ENCODE results near the gene SLC51A. TPM values are rescaled to one million over a fixed set of nuclear protein-coding genes. Genes with fewer than 3 reads are reported as not detected.

The SLC51A gene
- total and polyA plus RNA-seq, 2 of the 8 experiments (the other 6 are each of a cell fraction or from before 2014, with no cell fraction given), result 6.3 to 9.8 TPM

- Histone ChIP-seq H2AK5ac (ENCODE audit: low read depth, low read length) (no peak overlapping the region), H2BK120ac (replicated peaks; ENCODE audit: low read depth, low read length) (no peak overlapping the region), H3K79me2 (ENCODE audit: control insufficient read depth in 1 of 2, insufficient read depth in 2 of 2, low read length in 2 of 2) (no peaks in the 10 kb centered on the region), H2BK12ac (ENCODE audit: low read depth, low read length) (peak overlapping the region; percentile 4; the same call in 1 of the 2 replicates), H3K9me3 (ENCODE audit: insufficient read depth in 2 of 2, low read depth in 1 of 2, low read length in 1 of 2) (no peaks in the 10 kb centered on the region), H3K79me1 (ENCODE audit: low read depth, low read length) (no peaks in the 10 kb centered on the region), H2BK15ac (ENCODE audit: low read length) (peak overlapping the region; percentile 96; the same call in 1 of the 2 replicates), H3K23ac (ENCODE audit: insufficient read length) (no peak overlapping the region), H3K4me1 (replicated peaks in 1 of 4; ENCODE audit: control insufficient read depth in 3 of 4, insufficient read depth in 4 of 4, low read length in 3 of 4) (peaks cover 0 to 11% (median 5%) of the 10 kb centered on the region in 4 experiments; a peak in 5 of 7 replicates), H3K18ac (ENCODE audit: extremely low read depth, low read length) (no peak overlapping the region), H4K20me1 (replicated peaks in 1 of 2; ENCODE audit: control insufficient read depth in 1 of 2, insufficient read depth in 2 of 2, low read length in 2 of 2) (no peaks in the 10 kb centered on the region), H4K5ac (ENCODE audit: insufficient read length, low read depth, low read length) (no peak overlapping the region), H3K27ac (ENCODE audit: low read depth, low read length) (no peak overlapping the region), H2BK5ac (ENCODE audit: low read depth, low read length) (no peak overlapping the region), H2AFZ (ENCODE audit: low read length) (0 out of 2 replicates have a peak overlapping the region, but pooled peaks have one; percentile 43), H3K4me2 (ENCODE audit: insufficient read depth in 1 of 2, low read depth in 2 of 2, low read length in 2 of 2) (peak overlapping the region; percentile 64 to 69), H4K91ac (replicated peaks; ENCODE audit: insufficient read length, low read length) (no peak overlapping the region), H3K56ac (replicated peaks; ENCODE audit: insufficient read length, low read depth, low read length) (no peak overlapping the region), H3K4me3 (ENCODE audit: extremely low read depth in 1 of 4, insufficient read depth in 2 of 4, low read depth in 3 of 4, low read length in 4 of 4) (peak overlapping the region; percentile 23 to 79 (median 47); a peak in 7 of 8 replicates), H4K8ac (ENCODE audit: extremely low read depth, insufficient read depth, low read length) (0 out of 2 replicates have a peak overlapping the region, but pooled peaks have one; percentile 35), H3K4ac (replicated peaks; ENCODE audit: insufficient read length, low read depth, low read length) (no peak overlapping the region), H3K27me3 (replicated peaks in 1 of 4; ENCODE audit: control insufficient read depth in 3 of 4, extremely low read depth in 1 of 4, insufficient read depth in 3 of 4, low read length in 3 of 4) (peaks cover 0 to 11% (median 8%) of the 10 kb centered on the region in 4 experiments; a peak in 5 of 7 replicates), H2BK20ac (ENCODE audit: low read length) (no peak overlapping the region), H3K23me2 (ENCODE audit: low read depth, low read length) (no peaks in the 10 kb centered on the region), H3K36me3 (ENCODE audit: control insufficient read depth in 2 of 4, insufficient read depth in 4 of 4, low read length in 3 of 4) (no peaks in the 10 kb centered on the region), H3K14ac (ENCODE audit: insufficient read length) (no peak overlapping the region), H3K9ac (replicated peaks in 1 of 4; ENCODE audit: extremely low read depth in 1 of 4, low read depth in 3 of 4, low read length in 3 of 4) (no peak overlapping the region)
- 30% methylated on average over 22 of the region's 49 CpGs; no CpG with 5 or more reads in 1 of the 2 experiments for WGBS, 2 experiments (ENCODE audit: extremely low coverage in 1 of 2, insufficient coverage in 1 of 2, insufficient read length in 1 of 2, insufficient replicate concordance in 2 of 2, low coverage in 1 of 2, low lambda C conversion rate in 2 of 2, missing lambda C conversion rate in 1 of 2)
- peak; percentile 63 to 85 for DNase-seq (ENCODE audit: low read depth in 1 of 2, low spot score in 2 of 2)
- FAIRE-seq, result no peak
- ChIA-PET POLR2A (ENCODE audit: partially characterized antibody) (no interaction called here), CTCF (ENCODE audit: partially characterized antibody) (interaction anchor here (1.1 kb wide), 1 partner anchor 182 kb away, joined by 3 read pairs; no protein-coding TSS in a partner anchor)
- TF ChIP-seq YY1 (IDR thresholded peaks at IDR 0.05; ENCODE audit: low read depth, low read length) (no peak), SP1 (IDR thresholded peaks at IDR 0.05; ENCODE audit: low read depth, low read length) (0 out of 2 replicates have a peak, but pooled peaks have one; percentile 6), SAP30 (IDR thresholded peaks at IDR 0.05; ENCODE audit: insufficient read depth, insufficient replicate concordance, low read length) (no peak), SIN3A (conservative IDR thresholded peaks at IDR 0.05 in 1 of 2, IDR thresholded peaks at IDR 0.05 in 1 of 2; ENCODE audit: low read depth in 1 of 2, low read length in 2 of 2) (no peak), ATF3 (IDR thresholded peaks at IDR 0.05; ENCODE audit: insufficient read depth, low read depth, low read length) (no peak), RNF2 (IDR thresholded peaks at IDR 0.05; ENCODE audit: borderline replicate concordance, low read depth, low read length, missing control alignments, poor library complexity, severe bottlenecking) (no peak), BACH1 (IDR thresholded peaks at IDR 0.05; ENCODE audit: low read length) (no peak), GABPA (IDR thresholded peaks at IDR 0.05; ENCODE audit: borderline replicate concordance, insufficient read depth, low read length) (no peak), CEBPB (IDR thresholded peaks at IDR 0.05; ENCODE audit: low read depth, low read length) (no peak), EGR1 (IDR thresholded peaks at IDR 0.05; ENCODE audit: borderline replicate concordance, low read depth, low read length) (peak; percentile 46; the same call in 1 of the 2 replicates)
Measured at GRCh38 chr3:196207833-196208607, 8.3 kb upstream of the SLC51A start.
